A673 (cell line): Measurements from ENCODE around the gene PMM2.

Source experiments
- CTCF ChIP-seq: fragments of 300-800, 200-600 bp; sonication (generic); conservative IDR thresholded peaks from 2 replicates; pipeline ENCODE4 v1.5.1; 2017; ENCODE audit warnings: low read depth, mild to moderate bottlenecking, antibody characterized with exemption, low read length, moderate library complexity, mixed read lengths
- EZH2 ChIP-seq: fragments of 200-600 bp; sonication (generic); IDR thresholded peaks from 2 replicates; pipeline ENCODE4 v1.6.1; 2017; ENCODE audit warnings: borderline replicate concordance, low read depth, mild to moderate bottlenecking, mixed read lengths, antibody characterized with exemption, low read length; ENCODE audit not compliant: poor library complexity, severe bottlenecking

GRCh38 chr16:8808613-8809353 lies 11.1 kb downstream of the PMM2 start:
- no peak for TF ChIP-seq CTCF
- no peak for TF ChIP-seq EZH2
